ENCODE results near the gene GATAD2B. TPM values are rescaled to one million over a fixed set of nuclear protein-coding genes. Genes with fewer than 3 reads are reported as not detected.
A peak's percentile ranks its signal among the peaks of the same experiment; 100 is the strongest.

Gene GATAD2B
- total and polyA plus RNA-seq, 5 donors from 2014 or later, result 2.9 to 81.5 (median 3.4) TPM

- ATAC-seq (ENCODE audit: low read depth in 2 of 2) (peak; percentile 23 to 25), DNase-seq (peak in 1 of 3 donors; percentile 5)
- Mint-ChIP-seq H3K36me3 (no peaks in the 10 kb centered on the region), H3K9me3 (no peaks in the 10 kb centered on the region), H3K27me3 (no peaks in the 10 kb centered on the region), H3K4me1 (peaks cover 0 to 25% (median 2%) of the 10 kb centered on the region in 4 donors), H3K4me3 (peak within 1 kb of the TSS; percentile 83 to 92 (median 88)), H3K27ac (peak within 1 kb of the TSS; percentile 42 to 77 (median 77))
- Histone ChIP-seq H3K4me3 (ENCODE audit: low read depth, low read length) (peak within 1 kb of the TSS; percentile 58), H3K27me3 (ENCODE audit: control insufficient read depth, insufficient read depth, low read length) (no peaks in the 10 kb centered on the region), H3K9me3 (ENCODE audit: control insufficient read depth in 2 of 2, low read length in 2 of 2) (no peaks in the 10 kb centered on the region), H3K4me1 (ENCODE audit: control insufficient read depth, insufficient read depth, low read length, poor library complexity, severe bottlenecking) (peaks cover 19% of the 10 kb centered on the region), H3K27ac (ENCODE audit: insufficient read depth, low read length, poor library complexity, severe bottlenecking) (peak within 1 kb of the TSS; percentile 61), H3K36me3 (ENCODE audit: control insufficient read depth, insufficient read depth, low read length) (peaks cover 19% of the 10 kb centered on the region)
These were observed 147.9 kb downstream of the GATAD2B start, which contains the start of gene SLC27A3 for GRCh38 chr1:153774780-153775457. Gene SLC27A3 (plus strand): TSS chr1:153775407. CDS start chr1:153775498, 91 bp downstream.

- no peak overlapping the region for H3K27ac ChIP-seq (ENCODE audit: insufficient read depth, low read length, poor library complexity, severe bottlenecking)
- Mint-ChIP-seq H3K27ac (peak overlapping the region; percentile 75 to 92 (median 77)), H3K4me1 (peaks cover 0 to 25% (median 2%) of the 10 kb centered on the region in 4 donors), H3K36me3 (peaks cover 7% of the 10 kb centered on the region), H3K9me3 (no peaks in the 10 kb centered on the region), H3K27me3 (no peaks in the 10 kb centered on the region), H3K4me3 (peak overlapping the region; percentile 69 to 88 (median 85))
- peaks cover 19% of the 10 kb centered on the region for H3K4me1 ChIP-seq (ENCODE audit: control insufficient read depth, insufficient read depth, low read length, poor library complexity, severe bottlenecking)
- peaks cover 21% of the 10 kb centered on the region for H3K36me3 ChIP-seq (ENCODE audit: control insufficient read depth, insufficient read depth, low read length)
- DNase-seq (no peak), ATAC-seq (ENCODE audit: low read depth in 2 of 2) (no peak)
- no peaks in the 10 kb centered on the region for H3K27me3 ChIP-seq (ENCODE audit: control insufficient read depth, insufficient read depth, low read length)
- H3K9me3 ChIP-seq (ENCODE audit: control insufficient read depth in 2 of 2, low read length in 2 of 2), result no peaks in the 10 kb centered on the region
- no peak overlapping the region for H3K4me3 ChIP-seq (ENCODE audit: low read depth, low read length)
These were observed 148.7 kb downstream of the GATAD2B start for GRCh38 chr1:153774026-153774595.

DNA sequence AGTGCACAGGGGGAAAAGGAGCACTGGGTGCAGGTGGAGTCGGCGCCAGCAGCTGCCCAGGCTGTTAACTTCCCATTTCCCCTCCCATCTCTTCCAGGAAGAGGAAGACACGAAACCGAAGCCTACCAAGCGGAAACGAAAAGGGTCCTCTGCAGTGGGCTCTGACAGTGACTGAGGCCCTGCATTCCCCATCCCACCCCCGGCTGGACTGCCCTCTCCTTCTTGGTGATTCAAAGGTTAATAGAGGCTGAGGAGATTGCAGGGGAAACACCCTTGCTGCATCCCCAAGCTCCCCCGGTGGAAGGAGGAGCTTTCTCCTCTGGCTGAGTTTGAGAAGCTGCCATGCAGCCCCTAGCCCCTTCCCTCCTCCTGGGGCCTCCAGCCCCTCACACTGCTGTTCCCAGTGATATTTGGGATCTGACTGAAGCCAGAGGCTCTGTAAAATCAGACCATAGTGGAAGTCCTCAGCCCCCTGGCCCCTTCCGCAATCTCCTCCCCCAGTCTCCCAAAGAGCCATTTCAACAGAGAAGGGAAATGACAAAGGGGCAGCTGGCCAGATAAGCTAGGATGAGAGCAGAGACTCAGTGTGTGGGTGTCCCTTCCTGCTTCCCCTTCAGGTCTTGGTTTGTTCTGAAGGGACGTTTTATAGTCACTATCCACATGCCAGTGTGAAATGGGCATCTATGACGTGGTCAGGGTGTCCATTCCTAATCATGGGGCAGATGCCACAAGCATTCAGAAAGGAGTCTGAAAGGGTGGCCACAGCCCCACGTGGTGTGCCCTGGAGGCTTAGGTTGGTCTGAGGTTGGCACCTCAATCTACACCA is 149.5 kb downstream of the GATAD2B start:
- no peak overlapping the region for H3K4me3 ChIP-seq (ENCODE audit: low read depth, low read length)
- H3K27ac ChIP-seq (ENCODE audit: insufficient read depth, low read length, poor library complexity, severe bottlenecking), result no peak overlapping the region
- peak overlapping the region; percentile 58 to 88 (median 78) for H3K4me3 Mint-ChIP-seq
- H3K27me3 Mint-ChIP-seq, result no peaks in the 10 kb centered on the region
- no peaks in the 10 kb centered on the region for H3K9me3 ChIP-seq (ENCODE audit: control insufficient read depth in 2 of 2, low read length in 2 of 2)
- H3K27ac Mint-ChIP-seq, result peak overlapping the region in 1 of 3 donors; percentile 75
- peaks cover 27% of the 10 kb centered on the region for H3K36me3 ChIP-seq (ENCODE audit: control insufficient read depth, insufficient read depth, low read length)
- H3K9me3 Mint-ChIP-seq, result no peaks in the 10 kb centered on the region
- DNase-seq (no peak), ATAC-seq (ENCODE audit: low read depth in 2 of 2) (no peak)
- H3K4me1 Mint-ChIP-seq, result peaks cover 0 to 25% (median 2%) of the 10 kb centered on the region in 4 donors
- H3K36me3 Mint-ChIP-seq, result peaks cover 15% of the 10 kb centered on the region
- H3K27me3 ChIP-seq (ENCODE audit: control insufficient read depth, insufficient read depth, low read length), result no peaks in the 10 kb centered on the region
- peaks cover 19% of the 10 kb centered on the region for H3K4me1 ChIP-seq (ENCODE audit: control insufficient read depth, insufficient read depth, low read length, poor library complexity, severe bottlenecking)

GRCh38 chr1:153771841-153772593 is 150.8 kb downstream of the GATAD2B start:
- Mint-ChIP-seq H3K4me1 (peaks cover 0 to 24% (median 1%) of the 10 kb centered on the region in 4 donors), H3K9me3 (no peaks in the 10 kb centered on the region), H3K4me3 (peak overlapping the region in 1 of 4 donors; percentile 80), H3K36me3 (peaks cover 27% of the 10 kb centered on the region), H3K27me3 (no peaks in the 10 kb centered on the region), H3K27ac (no peak overlapping the region)
- Histone ChIP-seq H3K4me1 (ENCODE audit: control insufficient read depth, insufficient read depth, low read length, poor library complexity, severe bottlenecking) (peaks cover 19% of the 10 kb centered on the region), H3K27me3 (ENCODE audit: control insufficient read depth, insufficient read depth, low read length) (no peaks in the 10 kb centered on the region), H3K4me3 (ENCODE audit: low read depth, low read length) (no peak overlapping the region), H3K27ac (ENCODE audit: insufficient read depth, low read length, poor library complexity, severe bottlenecking) (no peak overlapping the region), H3K36me3 (ENCODE audit: control insufficient read depth, insufficient read depth, low read length) (peaks cover 37% of the 10 kb centered on the region), H3K9me3 (ENCODE audit: control insufficient read depth in 2 of 2, low read length in 2 of 2) (no peaks in the 10 kb centered on the region)
- DNase-seq (no peak), ATAC-seq (ENCODE audit: low read depth in 2 of 2) (no peak)

DNA sequence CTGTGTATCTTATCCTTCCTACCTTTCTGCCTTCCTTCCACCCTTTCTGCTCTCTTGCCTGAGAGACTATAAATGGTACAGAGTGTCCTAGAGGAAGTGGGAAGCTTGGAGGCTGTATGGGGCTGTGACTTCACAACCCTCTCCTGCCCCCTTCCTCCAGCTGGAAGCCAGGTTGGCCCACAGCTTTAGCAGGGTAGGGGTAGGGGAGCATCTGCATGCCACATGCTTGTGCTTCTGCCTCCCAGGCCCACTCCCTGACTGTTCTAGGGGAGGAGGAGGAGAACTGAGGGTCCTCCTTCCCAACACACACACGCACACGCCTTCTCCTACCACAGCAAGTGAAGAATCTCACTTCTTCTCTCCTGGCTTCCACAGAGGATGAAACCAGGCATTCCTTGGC is 151.5 kb downstream of the GATAD2B start:
- Mint-ChIP-seq H3K27ac (no peak overlapping the region), H3K9me3 (no peaks in the 10 kb centered on the region), H3K27me3 (no peaks in the 10 kb centered on the region), H3K36me3 (peaks cover 28% of the 10 kb centered on the region), H3K4me1 (peaks cover 0 to 17% (median under 1%) of the 10 kb centered on the region in 4 donors), H3K4me3 (no peak overlapping the region)
- Histone ChIP-seq H3K27ac (ENCODE audit: insufficient read depth, low read length, poor library complexity, severe bottlenecking) (no peak overlapping the region), H3K36me3 (ENCODE audit: control insufficient read depth, insufficient read depth, low read length) (peaks cover 37% of the 10 kb centered on the region), H3K4me3 (ENCODE audit: low read depth, low read length) (no peak overlapping the region), H3K27me3 (ENCODE audit: control insufficient read depth, insufficient read depth, low read length) (no peaks in the 10 kb centered on the region), H3K4me1 (ENCODE audit: control insufficient read depth, insufficient read depth, low read length, poor library complexity, severe bottlenecking) (peaks cover 12% of the 10 kb centered on the region), H3K9me3 (ENCODE audit: control insufficient read depth in 2 of 2, low read length in 2 of 2) (no peaks in the 10 kb centered on the region)
- ATAC-seq (ENCODE audit: low read depth in 2 of 2) (no peak), DNase-seq (no peak)

DNA sequence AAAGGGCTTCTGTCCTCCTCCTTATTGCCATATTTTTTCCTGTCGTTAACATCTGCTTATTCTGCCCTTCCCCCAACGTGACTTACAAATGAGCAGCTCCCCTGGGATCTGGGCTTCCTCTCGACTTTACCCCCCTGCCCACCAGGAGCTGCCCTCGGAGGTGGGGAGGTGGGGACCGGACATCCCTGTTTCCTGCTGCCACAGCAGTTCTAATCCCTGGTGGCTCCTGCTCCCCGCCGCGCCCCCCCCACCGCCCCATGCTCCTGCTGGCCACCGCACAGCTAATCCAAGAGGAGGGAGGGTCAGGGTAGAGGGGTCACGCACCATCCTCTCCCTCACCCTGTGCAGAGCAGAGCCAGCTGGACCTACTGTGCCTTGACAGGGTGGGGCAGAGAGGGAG is 152.0 kb downstream of the GATAD2B start:
- H3K27me3 ChIP-seq (ENCODE audit: control insufficient read depth, insufficient read depth, low read length), result no peaks in the 10 kb centered on the region
- H3K4me1 Mint-ChIP-seq, result peaks cover 0 to 14% (median under 1%) of the 10 kb centered on the region in 4 donors
- no peak overlapping the region for H3K4me3 ChIP-seq (ENCODE audit: low read depth, low read length)
- peaks cover 9% of the 10 kb centered on the region for H3K4me1 ChIP-seq (ENCODE audit: control insufficient read depth, insufficient read depth, low read length, poor library complexity, severe bottlenecking)
- no peak for ATAC-seq (ENCODE audit: low read depth in 2 of 2)
- no peaks in the 10 kb centered on the region for H3K9me3 ChIP-seq (ENCODE audit: control insufficient read depth in 2 of 2, low read length in 2 of 2)
- no peaks in the 10 kb centered on the region for H3K9me3 Mint-ChIP-seq
- H3K4me3 Mint-ChIP-seq, result no peak overlapping the region
- no peak overlapping the region for H3K27ac Mint-ChIP-seq
- no peak for DNase-seq
- H3K27ac ChIP-seq (ENCODE audit: insufficient read depth, low read length, poor library complexity, severe bottlenecking), result no peak overlapping the region
- no peaks in the 10 kb centered on the region for H3K27me3 Mint-ChIP-seq
- H3K36me3 ChIP-seq (ENCODE audit: control insufficient read depth, insufficient read depth, low read length), result peaks cover 37% of the 10 kb centered on the region
- peaks cover 28% of the 10 kb centered on the region for H3K36me3 Mint-ChIP-seq

GRCh38 chr1:153769221-153769620 is 153.6 kb downstream of the GATAD2B start:
- Histone ChIP-seq H3K27me3 (ENCODE audit: control insufficient read depth, insufficient read depth, low read length) (no peaks in the 10 kb centered on the region), H3K36me3 (ENCODE audit: control insufficient read depth, insufficient read depth, low read length) (peaks cover 48% of the 10 kb centered on the region), H3K4me3 (ENCODE audit: low read depth, low read length) (no peak overlapping the region), H3K9me3 (ENCODE audit: control insufficient read depth in 2 of 2, low read length in 2 of 2) (no peaks in the 10 kb centered on the region), H3K4me1 (ENCODE audit: control insufficient read depth, insufficient read depth, low read length, poor library complexity, severe bottlenecking) (no peaks in the 10 kb centered on the region), H3K27ac (ENCODE audit: insufficient read depth, low read length, poor library complexity, severe bottlenecking) (no peak overlapping the region)
- DNase-seq (no peak), ATAC-seq (ENCODE audit: low read depth in 2 of 2) (no peak)
- Mint-ChIP-seq H3K27ac (peak overlapping the region in 1 of 3 donors; percentile 50), H3K9me3 (no peaks in the 10 kb centered on the region), H3K36me3 (peaks cover 36% of the 10 kb centered on the region), H3K4me3 (no peak overlapping the region), H3K4me1 (peaks cover 0 to 7% (median under 1%) of the 10 kb centered on the region in 4 donors), H3K27me3 (no peaks in the 10 kb centered on the region)
